Neural cell (in vitro differentiated cells): ENCODE results near the gene FOXK1.

Source experiments
- EZH2 ChIP-seq: fragments of 200-600, 300-800 bp; shearing (Covaris generic), sonication (generic); IDR thresholded peaks from 2 replicates; pipeline ENCODE4 v1.6.1; 2014; ENCODE audit warnings: antibody characterized with exemption, low read length, borderline replicate concordance, mild to moderate bottlenecking; ENCODE audit not compliant: insufficient read depth, poor library complexity, severe bottlenecking
- POLR2AphosphoS5 ChIP-seq: IDR thresholded peaks from 2 replicates; pipeline ENCODE4 v1.6.1; 2012
- RAD21 ChIP-seq: fragments of 450-650 bp; conservative IDR thresholded peaks from 2 replicates; pipeline ENCODE4 v1.6.1; 2014; ENCODE audit warnings: antibody characterized with exemption, mild to moderate bottlenecking, moderate library complexity
- TAF1 ChIP-seq: IDR thresholded peaks from 2 replicates; pipeline ENCODE4 v1.6.1; 2012; ENCODE audit warnings: low read depth
- TF ChIP-seq, protein P1 (sequence below): fragments of 450-650 bp; IDR thresholded peaks from 2 replicates; pipeline ENCODE4 v1.5.1; 2014; ENCODE audit warnings: antibody characterized with exemption, mild to moderate bottlenecking, moderate library complexity; ENCODE audit not compliant: poor library complexity, severe bottlenecking

DNA sequence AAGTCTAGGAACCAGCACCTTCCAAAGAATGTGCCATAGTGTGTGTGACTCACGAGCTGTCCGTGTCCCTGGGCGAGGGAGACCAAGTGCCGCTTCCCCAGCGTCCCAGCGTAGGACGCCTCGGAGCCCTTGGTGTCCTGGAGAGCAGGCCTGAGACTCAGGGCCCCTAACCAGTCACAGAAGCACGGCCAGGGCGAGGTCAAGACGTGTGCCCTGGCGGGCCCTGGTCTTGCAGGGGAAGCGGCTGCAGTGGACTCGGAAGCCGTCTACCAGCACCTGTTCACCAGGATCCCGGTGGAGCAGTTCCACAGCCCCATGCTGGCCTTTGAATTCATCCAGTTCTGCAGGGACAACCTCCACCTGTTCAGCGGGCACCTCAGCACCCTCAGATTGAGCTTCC lies 103.9 kb downstream of the FOXK1 start:
- TF ChIP-seq, protein P1, sequence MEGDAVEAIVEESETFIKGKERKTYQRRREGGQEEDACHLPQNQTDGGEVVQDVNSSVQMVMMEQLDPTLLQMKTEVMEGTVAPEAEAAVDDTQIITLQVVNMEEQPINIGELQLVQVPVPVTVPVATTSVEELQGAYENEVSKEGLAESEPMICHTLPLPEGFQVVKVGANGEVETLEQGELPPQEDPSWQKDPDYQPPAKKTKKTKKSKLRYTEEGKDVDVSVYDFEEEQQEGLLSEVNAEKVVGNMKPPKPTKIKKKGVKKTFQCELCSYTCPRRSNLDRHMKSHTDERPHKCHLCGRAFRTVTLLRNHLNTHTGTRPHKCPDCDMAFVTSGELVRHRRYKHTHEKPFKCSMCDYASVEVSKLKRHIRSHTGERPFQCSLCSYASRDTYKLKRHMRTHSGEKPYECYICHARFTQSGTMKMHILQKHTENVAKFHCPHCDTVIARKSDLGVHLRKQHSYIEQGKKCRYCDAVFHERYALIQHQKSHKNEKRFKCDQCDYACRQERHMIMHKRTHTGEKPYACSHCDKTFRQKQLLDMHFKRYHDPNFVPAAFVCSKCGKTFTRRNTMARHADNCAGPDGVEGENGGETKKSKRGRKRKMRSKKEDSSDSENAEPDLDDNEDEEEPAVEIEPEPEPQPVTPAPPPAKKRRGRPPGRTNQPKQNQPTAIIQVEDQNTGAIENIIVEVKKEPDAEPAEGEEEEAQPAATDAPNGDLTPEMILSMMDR: no peak
- TF ChIP-seq RAD21 (no peak), EZH2 (no peak), TAF1 (no peak), POLR2AphosphoS5 (no peak)
